H9 (cell line): ENCODE measurements around the gene ARL14EP. TPM values are rescaled to one million over a fixed set of nuclear protein-coding genes. Genes with fewer than 3 reads are reported as not detected.

Experiments used
- DNase-seq: peaks from one replicate; pipeline ENCODE4 v3.0.0-alpha.2; 2017
- H2AFZ ChIP-seq: one replicate; pipeline ENCODE4 v1.6.1; 2013; ENCODE audit warnings: mild to moderate bottlenecking, low read length, control low read depth, moderate library complexity
- H2AK5ac ChIP-seq: 2 replicates; pipeline ENCODE4 v1.6.1; 2013; ENCODE audit warnings: low read length, control low read depth, mixed read lengths; ENCODE audit not compliant: insufficient read length
- H2BK120ac ChIP-seq: one replicate; pipeline ENCODE4 v1.6.1; 2013; ENCODE audit warnings: low read depth, mild to moderate bottlenecking, low read length, control low read depth, inconsistent platforms; ENCODE audit not compliant: poor library complexity, severe bottlenecking
- H2BK12ac ChIP-seq: 2 replicates; pipeline ENCODE4 v1.6.1; 2013; ENCODE audit warnings: low read length, control low read depth, mixed read lengths, low read depth; ENCODE audit not compliant: insufficient read length
- H2BK15ac ChIP-seq: 2 replicates; pipeline ENCODE4 v1.6.1; 2013; ENCODE audit warnings: low read depth, low read length, control low read depth
- H2BK20ac ChIP-seq: one replicate; pipeline ENCODE4 v1.6.1; 2013; ENCODE audit warnings: low read depth, mild to moderate bottlenecking, low read length, control low read depth, inconsistent platforms; ENCODE audit not compliant: poor library complexity, severe bottlenecking
- H2BK5ac ChIP-seq: 2 replicates; pipeline ENCODE4 v1.6.1; 2013; ENCODE audit warnings: low read length, control low read depth, mixed read lengths; ENCODE audit not compliant: insufficient read length
- H3K14ac ChIP-seq: 2 replicates; pipeline ENCODE4 v1.6.1; 2013; ENCODE audit warnings: low read length, control low read depth; ENCODE audit not compliant: insufficient read depth
- H3K18ac ChIP-seq: 2 replicates; pipeline ENCODE4 v1.6.1; 2013; ENCODE audit warnings: low read depth, mild to moderate bottlenecking, mixed read lengths, low read length, control low read depth; ENCODE audit not compliant: insufficient read length
- H3K23ac ChIP-seq: 2 replicates; pipeline ENCODE4 v1.6.1; 2013; ENCODE audit warnings: low read length, control low read depth, mixed read lengths, low read depth; ENCODE audit not compliant: insufficient read length
- H3K23me2 ChIP-seq: 2 replicates; pipeline ENCODE4 v1.6.1; 2013; ENCODE audit warnings: low read depth, mild to moderate bottlenecking, mixed read lengths, low read length, control low read depth; ENCODE audit not compliant: insufficient read length, poor library complexity, severe bottlenecking
- H3K27ac ChIP-seq: 2 replicates; pipeline ENCODE4 v1.5.1; 2013; ENCODE audit warnings: low read length, control low read depth, mixed read lengths, low read depth; ENCODE audit not compliant: insufficient read length
- H3K27me3 ChIP-seq: 2 replicates; pipeline ENCODE4 v1.6.1; 2013; ENCODE audit warnings: low read length, control low read depth, inconsistent platforms; ENCODE audit not compliant: insufficient read depth
- H3K4ac ChIP-seq: 2 replicates; pipeline ENCODE4 v1.6.1; 2013; ENCODE audit warnings: low read depth, mild to moderate bottlenecking, control low read depth, inconsistent platforms, low read length, moderate library complexity
- H3K4me1 ChIP-seq: 2 replicates; pipeline ENCODE4 v1.6.1; 2013; ENCODE audit warnings: low read length, control low read depth, inconsistent platforms; ENCODE audit not compliant: insufficient read depth
- H3K4me2 ChIP-seq: 2 replicates; pipeline ENCODE4 v1.6.1; 2013; ENCODE audit warnings: low read length, control low read depth, mixed read lengths; ENCODE audit not compliant: insufficient read length, insufficient read depth
- H3K56ac ChIP-seq: 2 replicates; pipeline ENCODE4 v1.6.1; 2013; ENCODE audit warnings: low read depth, mild to moderate bottlenecking, mixed read lengths, low read length, control low read depth; ENCODE audit not compliant: insufficient read length
- H3K79me1 ChIP-seq: 2 replicates; pipeline ENCODE4 v1.6.1; 2013; ENCODE audit warnings: low read depth, mild to moderate bottlenecking, moderate library complexity, low read length, control low read depth, inconsistent platforms; ENCODE audit not compliant: insufficient read depth, poor library complexity, severe bottlenecking
- H3K79me2 ChIP-seq: 2 replicates; pipeline ENCODE4 v1.6.1; 2013; ENCODE audit warnings: low read length, control low read depth, inconsistent platforms; ENCODE audit not compliant: insufficient read depth
- H3K9ac ChIP-seq: 2 replicates; pipeline ENCODE4 v1.6.1; 2013; ENCODE audit warnings: low read length, control low read depth, mixed read lengths; ENCODE audit not compliant: insufficient read length; ENCODE audit errors: extremely low read depth
- H3K9me3 ChIP-seq: one replicate; pipeline ENCODE4 v1.6.1; 2013; ENCODE audit warnings: low read depth, low read length, inconsistent platforms; ENCODE audit not compliant: control insufficient read depth
- H3T11ph ChIP-seq: one replicate; pipeline ENCODE4 v1.6.1; 2013; ENCODE audit warnings: mild to moderate bottlenecking, low read length, control low read depth, inconsistent platforms
- H4K20me1 ChIP-seq: one replicate; pipeline ENCODE4 v1.6.1; 2013; ENCODE audit not compliant: control insufficient read depth, insufficient read length, insufficient read depth
- H4K5ac ChIP-seq: 2 replicates; pipeline ENCODE4 v1.6.1; 2013; ENCODE audit warnings: low read depth, mild to moderate bottlenecking, mixed read lengths, low read length, control low read depth; ENCODE audit not compliant: insufficient read length
- H4K8ac ChIP-seq: replicated peaks from 2 replicates; pipeline ENCODE4 v1.6.1; 2013; ENCODE audit warnings: low read length, control low read depth, mixed read lengths, low read depth; ENCODE audit not compliant: insufficient read length
- H4K91ac ChIP-seq: 2 replicates; pipeline ENCODE4 v1.6.1; 2013; ENCODE audit warnings: low read depth, mild to moderate bottlenecking, moderate library complexity, mixed read lengths, low read length, control low read depth; ENCODE audit not compliant: insufficient read length
- H3K27ac Mint-ChIP-seq, 3 experiments: 2 replicates in 2 of 3; 3 replicates in 1 of 3; pipeline ENCODE4 v1.8.0; 2020 to 2021; ENCODE audit warnings: mixed read lengths in 3 of 3, mild to moderate bottlenecking in 1 of 3, moderate library complexity in 1 of 3
- H3K27me3 Mint-ChIP-seq: 2 replicates; pipeline ENCODE4 v1.8.0; 2021; ENCODE audit warnings: low read depth, mild to moderate bottlenecking, moderate library complexity, mixed read lengths
- H3K36me3 Mint-ChIP-seq, 3 experiments: 2 replicates in 2 of 3; 3 replicates in 1 of 3; pipeline ENCODE4 v1.8.0; 2020 to 2021; ENCODE audit warnings: low read depth in 3 of 3, mixed read lengths in 3 of 3; ENCODE audit not compliant: insufficient read depth in 1 of 3
- H3K4me1 Mint-ChIP-seq, 2 experiments: 2 replicates each; pipeline ENCODE4 v1.8.0; 2020; ENCODE audit warnings: mixed read lengths in 2 of 2
- H3K4me3 Mint-ChIP-seq, 2 experiments: 2 replicates in 1 of 2; 3 replicates in 1 of 2; pipeline ENCODE4 v1.8.0; 2020 to 2021; ENCODE audit warnings: mild to moderate bottlenecking in 2 of 2, mixed read lengths in 2 of 2, moderate library complexity in 1 of 2
- H3K9me3 Mint-ChIP-seq, 2 experiments: 2 replicates in 1 of 2; 3 replicates in 1 of 2; pipeline ENCODE4 v1.8.0; 2020; ENCODE audit warnings: mild to moderate bottlenecking in 2 of 2, mixed read lengths in 2 of 2, moderate library complexity in 1 of 2
- WGBS: extraction: QIAGEN DNeasy Blood & Tissue Kit; methylation state at CpG from one replicate; pipeline ENCODE4 v1.1.7; 2013; ENCODE audit warnings: missing lambda C conversion rate, low lambda C conversion rate, mixed read lengths; ENCODE audit not compliant: insufficient read length; ENCODE audit errors: extremely low coverage; 5-methylcytosine and 5-hydroxymethylcytosine counted together
- total RNA-seq: library from RNA; stranded (reverse); gene quantifications from 2 replicates; pipeline ENCODE4 v1.2.1, GENCODE V29; 2021
- TF ChIP-seq, protein P1 (sequence below): fragments of 200-600 bp; sonication (generic); conservative IDR thresholded peaks from 3 replicates; pipeline ENCODE4 v1.8.0; 2021; ENCODE audit warnings: antibody characterized with exemption, mild to moderate bottlenecking

Gene ARL14EP
- total RNA-seq, 1 experiment from 2014 or later, result 20.9 TPM

DNA sequence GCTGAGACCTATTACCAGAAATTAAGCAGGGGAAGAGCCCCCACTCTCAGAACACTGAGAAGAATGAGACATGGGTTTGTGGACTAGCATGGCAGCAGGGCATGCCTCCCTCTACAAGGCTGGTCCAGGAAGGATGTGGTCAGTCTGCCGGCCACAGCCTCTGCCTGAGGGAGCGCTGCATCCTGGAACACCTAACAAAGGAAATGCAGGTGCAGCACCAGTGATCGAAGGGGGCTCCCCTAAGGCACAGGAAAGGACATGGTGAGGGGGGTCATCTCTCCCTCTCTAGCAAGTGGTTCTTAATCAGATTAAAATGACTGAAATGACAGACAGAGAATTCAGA, 40.6 kb upstream of the ARL14EP start:
- H4K91ac ChIP-seq, result no peak overlapping the region
- no peak overlapping the region for H4K5ac ChIP-seq
- H2BK20ac ChIP-seq, result no peak overlapping the region
- H3K4ac ChIP-seq, result no peak overlapping the region
- H4K8ac ChIP-seq, result no peak overlapping the region
- no peak for DNase-seq
- no peaks in the 10 kb centered on the region for H4K20me1 ChIP-seq
- H3K18ac ChIP-seq, result no peak overlapping the region
- no peak overlapping the region for H3K9ac ChIP-seq
- H3K4me1 ChIP-seq, result no peaks in the 10 kb centered on the region
- WGBS, result no CpG with 5 or more reads among the region's 3 CpGs
- Mint-ChIP-seq H3K36me3 (no peaks in the 10 kb centered on the region), H3K27ac (no peak overlapping the region), H3K4me1 (no peaks in the 10 kb centered on the region), H3K27me3 (peaks cover 8% of the 10 kb centered on the region), H3K4me3 (no peak overlapping the region), H3K9me3 (no peaks in the 10 kb centered on the region)
- no peak overlapping the region for H2BK12ac ChIP-seq
- no peak overlapping the region for H2BK15ac ChIP-seq
- no peaks in the 10 kb centered on the region for H3K79me2 ChIP-seq
- TF ChIP-seq, protein P1, sequence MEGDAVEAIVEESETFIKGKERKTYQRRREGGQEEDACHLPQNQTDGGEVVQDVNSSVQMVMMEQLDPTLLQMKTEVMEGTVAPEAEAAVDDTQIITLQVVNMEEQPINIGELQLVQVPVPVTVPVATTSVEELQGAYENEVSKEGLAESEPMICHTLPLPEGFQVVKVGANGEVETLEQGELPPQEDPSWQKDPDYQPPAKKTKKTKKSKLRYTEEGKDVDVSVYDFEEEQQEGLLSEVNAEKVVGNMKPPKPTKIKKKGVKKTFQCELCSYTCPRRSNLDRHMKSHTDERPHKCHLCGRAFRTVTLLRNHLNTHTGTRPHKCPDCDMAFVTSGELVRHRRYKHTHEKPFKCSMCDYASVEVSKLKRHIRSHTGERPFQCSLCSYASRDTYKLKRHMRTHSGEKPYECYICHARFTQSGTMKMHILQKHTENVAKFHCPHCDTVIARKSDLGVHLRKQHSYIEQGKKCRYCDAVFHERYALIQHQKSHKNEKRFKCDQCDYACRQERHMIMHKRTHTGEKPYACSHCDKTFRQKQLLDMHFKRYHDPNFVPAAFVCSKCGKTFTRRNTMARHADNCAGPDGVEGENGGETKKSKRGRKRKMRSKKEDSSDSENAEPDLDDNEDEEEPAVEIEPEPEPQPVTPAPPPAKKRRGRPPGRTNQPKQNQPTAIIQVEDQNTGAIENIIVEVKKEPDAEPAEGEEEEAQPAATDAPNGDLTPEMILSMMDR, result no peak
- H2AK5ac ChIP-seq, result no peak overlapping the region
- no peak overlapping the region for H3K23ac ChIP-seq
- H3K14ac ChIP-seq, result no peak overlapping the region
- H3K27me3 ChIP-seq, result no peaks in the 10 kb centered on the region
- H3T11ph ChIP-seq, result no peak overlapping the region
- no peaks in the 10 kb centered on the region for H3K9me3 ChIP-seq
- H3K4me2 ChIP-seq, result no peak overlapping the region
- H2BK120ac ChIP-seq, result no peak overlapping the region
- H3K79me1 ChIP-seq, result no peaks in the 10 kb centered on the region
- H3K56ac ChIP-seq, result no peak overlapping the region
- no peaks in the 10 kb centered on the region for H3K23me2 ChIP-seq
- H2AFZ ChIP-seq, result no peak overlapping the region
- no peak overlapping the region for H3K27ac ChIP-seq
- H2BK5ac ChIP-seq, result no peak overlapping the region
